ENCODE measurements around the gene PPP4R1.
"Not testable (repeated sequence)": the region's sequence is repeated elsewhere in the genome, so short reads cannot be mapped to it uniquely, and the experiment has no call there.

DNA sequence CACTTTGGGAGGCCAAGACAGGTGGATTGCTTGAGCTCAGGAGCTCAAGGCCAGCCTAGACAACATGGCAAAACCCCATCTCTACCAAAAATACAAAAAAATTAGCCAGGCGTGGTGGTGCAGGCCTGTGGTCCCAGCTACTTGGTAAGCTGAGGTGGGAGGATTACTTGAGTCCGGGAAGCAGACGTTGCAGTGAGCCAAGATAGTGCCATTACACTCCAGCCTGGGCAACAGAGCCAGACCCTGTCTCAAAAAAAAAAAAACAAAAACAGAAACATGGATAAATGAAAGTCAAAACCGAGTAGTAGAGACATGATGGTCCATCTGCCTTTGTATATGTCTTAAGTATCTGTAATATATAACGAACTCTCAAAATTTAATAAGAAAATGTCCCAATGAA lies 7.2 kb downstream of the PPP4R1 start:
- TF ChIP-seq CTCF (IDR thresholded peaks at IDR 0.05); GATA2 (CRISPR knock-in tag; IDR thresholded peaks at IDR 0.05); GABPA (IDR thresholded peaks at IDR 0.05; ENCODE audit: low read depth); NFIC (IDR thresholded peaks at IDR 0.05; ENCODE audit: borderline replicate concordance); EZH2phosphoT487 (IDR thresholded peaks at IDR 0.05; ENCODE audit: borderline replicate concordance, low read depth); RAD21 (IDR thresholded peaks at IDR 0.05; ENCODE audit: low read length); POLR2AphosphoS5 (IDR thresholded peaks at IDR 0.05; ENCODE audit: low read depth, low read length); USF1 (IDR thresholded peaks at IDR 0.05; ENCODE audit: borderline replicate concordance, low read depth); MAX (IDR thresholded peaks at IDR 0.05; ENCODE audit: low read depth); YY1 (IDR thresholded peaks at IDR 0.05; ENCODE audit: low read depth); TAF1 (IDR thresholded peaks at IDR 0.05; ENCODE audit: borderline replicate concordance, low read depth, low read length); RFX5 (IDR thresholded peaks at IDR 0.05; ENCODE audit: low read length); REST (IDR thresholded peaks at IDR 0.05; ENCODE audit: low read depth, low read length): not testable (repeated sequence)
